SK-N-MC (cell line): Measurements from ENCODE around the gene SERGEF.

Experiments used
- EZH2 ChIP-seq: fragments of 200-600 bp; sonication (generic); IDR thresholded peaks from one replicate; pipeline ENCODE4 v1.6.1; 2017; ENCODE audit warnings: antibody characterized with exemption
- POLR2AphosphoS5 ChIP-seq: IDR thresholded peaks from 2 replicates; pipeline ENCODE4 v1.6.1; 2012; ENCODE audit warnings: mild to moderate bottlenecking, low read depth, low read length, borderline replicate concordance

DNA sequence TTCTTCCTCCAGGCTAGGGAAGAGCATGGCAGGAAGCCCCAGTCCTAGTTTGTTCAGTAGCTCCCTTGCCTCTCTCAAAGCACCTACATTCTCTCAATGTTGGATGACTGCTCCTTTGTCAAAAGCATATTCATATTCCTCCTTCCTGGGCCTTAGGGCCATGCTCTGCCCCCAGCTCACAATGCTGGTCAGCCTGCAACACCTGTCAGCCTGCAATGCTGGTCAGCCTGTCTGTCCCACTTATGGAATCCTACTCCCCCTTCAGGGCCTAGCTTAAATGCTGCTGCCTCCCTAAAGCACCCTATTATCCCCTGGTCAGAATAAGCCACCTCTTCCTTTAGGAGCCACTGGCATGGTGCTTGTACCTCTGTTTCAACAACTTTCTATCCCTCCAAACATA lies 45.2 kb downstream of the SERGEF start:
- TF ChIP-seq POLR2AphosphoS5 (no peak), EZH2 (no peak)
